ELF-1 (cell line): ENCODE results near the gene ANTXR2.
"Not testable (repeated sequence)": the region's sequence is repeated elsewhere in the genome, so short reads cannot be mapped to it uniquely, and the experiment has no call there.

Experiments
- DNase-seq: peaks from one replicate; pipeline ENCODE4 v3.0.0-alpha.2; 2016; ENCODE audit warnings: low read depth, low spot score

ANTXR2 gene

GRCh38 chr4:79991100-79991499 lies 81.9 kb downstream of the ANTXR2 start:
- not testable (repeated sequence) for DNase-seq

GRCh38 chr4:79987401-79987800 lies 85.6 kb downstream of the ANTXR2 start:
- DNase-seq = no peak

GRCh38 chr4:79983431-79983830 lies 89.6 kb downstream of the ANTXR2 start:
- no peak for DNase-seq

GRCh38 chr4:79982601-79983322 lies 90.3 kb downstream of the ANTXR2 start:
- no peak for DNase-seq

- DNase-seq = no peak
These were observed 92.6 kb downstream of the ANTXR2 start for GRCh38 chr4:79980448-79980847.

- DNase-seq = no peak
These were observed 93.1 kb downstream of the ANTXR2 start for GRCh38 chr4:79979785-79980437.

GRCh38 chr4:79977131-79977840 lies 95.7 kb downstream of the ANTXR2 start:
- DNase-seq = no peak

- peak; percentile 88 for DNase-seq
These were observed 108.4 kb downstream of the ANTXR2 start for GRCh38 chr4:79964400-79965211.

GRCh38 chr4:79964020-79964399 lies 109.0 kb downstream of the ANTXR2 start:
- no peak for DNase-seq

- no peak for DNase-seq
These were observed 113.4 kb downstream of the ANTXR2 start for GRCh38 chr4:79959652-79960051.

- no peak for DNase-seq
These were observed 114.4 kb downstream of the ANTXR2 start for GRCh38 chr4:79958466-79959264.

GRCh38 chr4:79949178-79949577 lies 123.9 kb downstream of the ANTXR2 start:
- no peak for DNase-seq

- no peak for DNase-seq
These were observed 124.3 kb downstream of the ANTXR2 start for GRCh38 chr4:79948739-79949138.

- no peak for DNase-seq
These were observed 124.8 kb downstream of the ANTXR2 start for GRCh38 chr4:79948261-79948660.

- DNase-seq = no peak
These were observed 125.6 kb downstream of the ANTXR2 start for GRCh38 chr4:79947386-79947785.

- no peak for DNase-seq
These were observed 137.8 kb downstream of the ANTXR2 start for GRCh38 chr4:79935274-79935673.

GRCh38 chr4:79934660-79935059 lies 138.4 kb downstream of the ANTXR2 start:
- no peak for DNase-seq

- no peak for DNase-seq
These were observed 145.1 kb downstream of the ANTXR2 start for GRCh38 chr4:79927931-79928330.

- no peak for DNase-seq
These were observed 149.7 kb downstream of the ANTXR2 start for GRCh38 chr4:79923281-79923680.

- DNase-seq = no peak
These were observed 151.0 kb downstream of the ANTXR2 start for GRCh38 chr4:79922011-79922410.
